Endothelial cell of umbilical vein (primary cell): ENCODE data around the gene PBOV1. TPM values are rescaled to one million over a fixed set of nuclear protein-coding genes. Genes with fewer than 3 reads are reported as not detected.

Experiments used
- BruUV-seq: library from RNA; stranded (reverse); fragments of 400-500 nt; replicated peaks from 2 replicates; lab custom pipeline; 2021; lab: Mats Ljungman, UMichigan
- CTCF ChIA-PET: fragments of 300-600, 350-600 bp; sonication (Branson Sonifier 250); formaldehyde crosslinking; loops from one replicate; lab custom pipeline; 2021; ENCODE audit warnings: antibody characterized with exemption, inconsistent platforms; lab: Charles Lee
- POLR2A ChIA-PET: fragments of 300-600, 350-600 bp; sonication (Branson Sonifier 250); formaldehyde crosslinking; loops from one replicate; lab custom pipeline; 2021; ENCODE audit warnings: antibody characterized with exemption, inconsistent platforms; lab: Charles Lee
- DNase-seq: peaks from one replicate; pipeline ENCODE4 v3.0.0-alpha.2; 2011; ENCODE audit warnings: low read depth, low spot score
- FAIRE-seq: peaks from 2 replicates; lab custom pipeline; 2011; peaks lifted over from hg19 to GRCh38; lab: Jason Lieb, UNC
- H2AFZ ChIP-seq: 2 replicates; pipeline ENCODE4 v1.6.0; 2012; ENCODE audit warnings: low read depth, low read length, control low read depth, inconsistent platforms
- H3K27ac ChIP-seq: 2 replicates; pipeline ENCODE4 v1.5.1; 2011; ENCODE audit warnings: low read depth, mild to moderate bottlenecking, control low read depth, low read length, moderate library complexity; ENCODE audit not compliant: insufficient read depth
- H3K27me3 ChIP-seq, 2 experiments: 2 replicates each; pipeline versions ENCODE4 v1.6.0 to v1.6.1; 2011; ENCODE audit warnings: low read length in 2 of 2, mixed read lengths in 1 of 2; ENCODE audit not compliant: control insufficient read depth in 2 of 2, insufficient read depth in 2 of 2
- H3K36me3 ChIP-seq, 2 experiments: 2 replicates in 1 of 2; 3 replicates in 1 of 2; pipeline ENCODE4 v1.5.1; 2011; ENCODE audit warnings: low read length in 2 of 2, mild to moderate bottlenecking in 1 of 2, moderate library complexity in 1 of 2; ENCODE audit not compliant: control insufficient read depth in 2 of 2, insufficient read depth in 2 of 2; ENCODE audit errors: extremely low read depth in 1 of 2
- H3K4me1 ChIP-seq: 3 replicates; pipeline ENCODE4 v1.5.1; 2011; ENCODE audit warnings: mild to moderate bottlenecking, low read length; ENCODE audit not compliant: control insufficient read depth, insufficient read depth; ENCODE audit errors: extremely low read depth
- H3K4me2 ChIP-seq: 2 replicates; pipeline ENCODE4 v1.6.1; 2011; ENCODE audit warnings: low read length, control low read depth, mixed read lengths; ENCODE audit not compliant: insufficient read depth
- H3K4me3 ChIP-seq, 3 experiments: fragments of 200-600 bp in 1 of 3; sonication (generic), shearing (Covaris generic) in 1 of 3; replicated peaks in 1 of 3; 2 replicates each; pipeline ENCODE4 v1.5.1; 2011 to 2016; ENCODE audit warnings: control low read depth in 3 of 3, low read length in 3 of 3, mild to moderate bottlenecking in 2 of 3, inconsistent platforms in 1 of 3, low read depth in 1 of 3, moderate library complexity in 1 of 3; ENCODE audit not compliant: insufficient read depth in 1 of 3
- H3K79me2 ChIP-seq: 2 replicates; pipeline ENCODE4 v1.6.0; 2012; ENCODE audit warnings: low read length, inconsistent platforms; ENCODE audit not compliant: control insufficient read depth, insufficient read depth
- H3K9ac ChIP-seq: replicated peaks from 2 replicates; pipeline ENCODE3; 2011; ENCODE audit warnings: low read length, control low read depth; ENCODE audit not compliant: insufficient read depth; ENCODE audit errors: extremely low read depth
- H3K9me1 ChIP-seq: replicated peaks from 3 replicates; pipeline ENCODE4 v1.6.0; 2011; ENCODE audit warnings: mild to moderate bottlenecking, low read length; ENCODE audit not compliant: control insufficient read depth, insufficient read depth; ENCODE audit errors: extremely low read depth
- H3K9me3 ChIP-seq: replicated peaks from 2 replicates; pipeline ENCODE4 v1.5.1; 2012; ENCODE audit warnings: low read length, inconsistent platforms; ENCODE audit not compliant: control insufficient read depth, insufficient read depth
- H4K20me1 ChIP-seq: replicated peaks from 2 replicates; pipeline ENCODE3; 2011; ENCODE audit warnings: mild to moderate bottlenecking, low read length; ENCODE audit not compliant: control insufficient read depth, insufficient read depth; ENCODE audit errors: extremely low read depth
- EZH2 ChIP-seq: IDR thresholded peaks from 2 replicates; pipeline ENCODE4 v1.6.1; 2012; ENCODE audit warnings: borderline replicate concordance, low read depth, mild to moderate bottlenecking, moderate library complexity, low read length, inconsistent platforms; ENCODE audit not compliant: severe bottlenecking
- FOS ChIP-seq: IDR thresholded peaks from 2 replicates; pipeline ENCODE4 v1.6.1; 2011; ENCODE audit warnings: mild to moderate bottlenecking, low read length, moderate library complexity, borderline replicate concordance; ENCODE audit not compliant: insufficient read depth
- GATA2 ChIP-seq: IDR thresholded peaks from 2 replicates; pipeline ENCODE4 v1.7.0; 2011; ENCODE audit warnings: low read depth, mild to moderate bottlenecking, moderate library complexity, mixed read lengths, low read length; ENCODE audit not compliant: insufficient read length, insufficient read depth
- JUN ChIP-seq: IDR thresholded peaks from 2 replicates; pipeline ENCODE4 v1.6.1; 2011; ENCODE audit warnings: borderline replicate concordance, low read depth; ENCODE audit not compliant: insufficient read length, insufficient read depth
- MYC ChIP-seq: IDR thresholded peaks from one replicate; pipeline ENCODE4 v1.6.1; 2011; ENCODE audit warnings: mild to moderate bottlenecking, low read depth, low read length
- POLR2A ChIP-seq: IDR thresholded peaks from 2 replicates; pipeline ENCODE4 v1.6.1; 2012; ENCODE audit warnings: low read depth, mild to moderate bottlenecking, control low read depth, low read length
- POLR2AphosphoS5 ChIP-seq: IDR thresholded peaks from 2 replicates; pipeline ENCODE4 v1.6.1; 2012; ENCODE audit warnings: low read depth, mild to moderate bottlenecking, control low read depth, low read length, moderate library complexity; ENCODE audit not compliant: insufficient read depth
- dilution Hi-C: fragments of 300-500 bp; cut with MboI; formaldehyde crosslinking; loops from one replicate; pipeline ENCODE4 v1.15.0; 2019; ENCODE audit warnings: low sequenced_read_pairs; ENCODE audit not compliant: extremely low pct_ligation_motif_present
- intact Hi-C: fragments of 100-400 bp; cut with micrococcal nuclease; formaldehyde crosslinking; loops from one replicate; pipeline ENCODE4 v1.10.0; 2022
- polyA plus RNA-seq, 4 experiments: library from polyadenylated mRNA; depleted of rRNA in 3 of 4; stranded (reverse) in 3 of 4; unstranded in 1 of 4; fragments of >200 nt; gene quantifications; 2 replicates each; pipeline versions ENCODE4 v1.2.1 to v1.2.3, GENCODE V29; 2011 to 2012; ENCODE audit warnings: missing spikeins in 1 of 4
- total RNA-seq: library from RNA; stranded (reverse); gene quantifications from 2 replicates; pipeline ENCODE4 v1.2.3, GENCODE V29; 2021
- TF ChIP-seq, protein P1 (sequence below): IDR thresholded peaks from 2 replicates; pipeline ENCODE4 v1.6.1; 2011; ENCODE audit not compliant: insufficient read depth, insufficient read length
- TF ChIP-seq, protein P2 (sequence below), 2 donors: IDR thresholded peaks; 1 replicate in 1 of 2; 2 replicates in 1 of 2; pipeline ENCODE4 v1.5.1; 2011; ENCODE audit warnings: low read length in 2 of 2, mild to moderate bottlenecking in 2 of 2, moderate library complexity in 2 of 2, control low read depth in 1 of 2, inconsistent platforms in 1 of 2, low read depth in 1 of 2; ENCODE audit not compliant: insufficient read depth in 1 of 2; ENCODE audit errors: extremely low read depth in 1 of 2

PBOV1 gene
- total and polyA plus RNA-seq, 2 donors (not counting 3 experiments of a cell fraction or from before 2014, with no cell fraction given) = not detected

DNA sequence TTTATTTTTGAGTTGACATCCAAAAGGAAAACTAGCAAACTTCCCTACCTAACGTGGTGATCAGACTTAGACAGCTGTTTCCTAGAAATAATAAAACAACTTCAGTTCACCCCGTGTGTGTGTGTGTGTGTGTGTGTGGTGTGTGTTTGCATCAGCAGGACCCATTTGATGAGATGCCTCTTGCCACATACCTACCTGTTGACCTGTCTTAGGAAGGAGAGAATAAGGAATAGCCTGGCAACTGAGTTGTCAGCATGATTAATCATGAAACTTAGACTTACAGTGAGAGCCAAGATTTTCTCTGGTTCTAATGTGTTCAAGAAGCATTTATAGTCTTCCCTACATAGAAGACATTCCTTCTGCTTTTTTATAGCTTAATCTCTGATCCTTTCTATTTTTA is 16.1 kb upstream of the PBOV1 start:
- DNase-seq (no peak), FAIRE-seq (no peak)
- ChIA-PET POLR2A (no interaction called here), CTCF (interaction anchor here (1.1 to 1.6 kb wide), 2 partner anchors 10 to 13 kb away, joined by 3 to 5 read pairs; no protein-coding TSS in a partner anchor)
- no peak overlapping the region for H3K27ac ChIP-seq
- no peak overlapping the region for H3K4me3 ChIP-seq
- no peaks in the 10 kb centered on the region for H3K27me3 ChIP-seq
- no peaks in the 10 kb centered on the region for H3K36me3 ChIP-seq
- no peak overlapping the region for H3K9ac ChIP-seq
- H2AFZ ChIP-seq = no peak overlapping the region
- H3K4me1 ChIP-seq = peaks cover 15% of the 10 kb centered on the region
- TF ChIP-seq POLR2AphosphoS5 = no peak
- TF ChIP-seq JUN = no peak
- TF ChIP-seq, protein P1, sequence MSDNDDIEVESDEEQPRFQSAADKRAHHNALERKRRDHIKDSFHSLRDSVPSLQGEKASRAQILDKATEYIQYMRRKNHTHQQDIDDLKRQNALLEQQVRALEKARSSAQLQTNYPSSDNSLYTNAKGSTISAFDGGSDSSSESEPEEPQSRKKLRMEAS = no peak
- TF ChIP-seq, protein P2, sequence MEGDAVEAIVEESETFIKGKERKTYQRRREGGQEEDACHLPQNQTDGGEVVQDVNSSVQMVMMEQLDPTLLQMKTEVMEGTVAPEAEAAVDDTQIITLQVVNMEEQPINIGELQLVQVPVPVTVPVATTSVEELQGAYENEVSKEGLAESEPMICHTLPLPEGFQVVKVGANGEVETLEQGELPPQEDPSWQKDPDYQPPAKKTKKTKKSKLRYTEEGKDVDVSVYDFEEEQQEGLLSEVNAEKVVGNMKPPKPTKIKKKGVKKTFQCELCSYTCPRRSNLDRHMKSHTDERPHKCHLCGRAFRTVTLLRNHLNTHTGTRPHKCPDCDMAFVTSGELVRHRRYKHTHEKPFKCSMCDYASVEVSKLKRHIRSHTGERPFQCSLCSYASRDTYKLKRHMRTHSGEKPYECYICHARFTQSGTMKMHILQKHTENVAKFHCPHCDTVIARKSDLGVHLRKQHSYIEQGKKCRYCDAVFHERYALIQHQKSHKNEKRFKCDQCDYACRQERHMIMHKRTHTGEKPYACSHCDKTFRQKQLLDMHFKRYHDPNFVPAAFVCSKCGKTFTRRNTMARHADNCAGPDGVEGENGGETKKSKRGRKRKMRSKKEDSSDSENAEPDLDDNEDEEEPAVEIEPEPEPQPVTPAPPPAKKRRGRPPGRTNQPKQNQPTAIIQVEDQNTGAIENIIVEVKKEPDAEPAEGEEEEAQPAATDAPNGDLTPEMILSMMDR (IDR thresholded peaks at IDR 0.05; ENCODE audit: extremely low read depth in 1 of 2, insufficient read depth in 1 of 2, low read depth in 1 of 2, low read length in 2 of 2) = no peak
- TF ChIP-seq FOS = no peak
- TF ChIP-seq EZH2 = no peak
- TF ChIP-seq GATA2 = no peak
- no peak for TF ChIP-seq POLR2A
- TF ChIP-seq MYC = no peak
- no peaks in the 10 kb centered on the region for H3K9me1 ChIP-seq
- BruUV-seq = no TSS peak
- intact Hi-C loops (no loop called here), dilution Hi-C loops (no loop called here)
- no peaks in the 10 kb centered on the region for H3K79me2 ChIP-seq
- H3K9me3 ChIP-seq = no peaks in the 10 kb centered on the region
- no peak overlapping the region for H3K4me2 ChIP-seq
- H4K20me1 ChIP-seq = no peaks in the 10 kb centered on the region
